KMS-11 (cell line): ENCODE results near the gene BCL2L13.

Experiments used
- H2AFZ ChIP-seq: fragments of 200-600 bp; sonication (generic); 2 replicates; pipeline ENCODE4 v1.6.1; 2016; ENCODE audit warnings: antibody characterized with exemption, mixed run types, low read depth
- H3K27ac ChIP-seq: fragments of 200-600 bp; sonication (generic); 2 replicates; pipeline ENCODE4 v1.6.1; 2016; ENCODE audit warnings: mild to moderate bottlenecking, mixed run types
- H3K27me3 ChIP-seq: fragments of 200-600 bp; sonication (generic); 2 replicates; pipeline ENCODE4 v1.6.1; 2017; ENCODE audit warnings: mild to moderate bottlenecking, low read depth, mixed run types, moderate library complexity; ENCODE audit not compliant: insufficient read depth
- H3K36me3 ChIP-seq: fragments of 200-600 bp; sonication (generic); 2 replicates; pipeline ENCODE4 v1.6.1; 2017; ENCODE audit warnings: mild to moderate bottlenecking, mixed run types; ENCODE audit not compliant: insufficient read depth
- H3K4me1 ChIP-seq: fragments of 200-600 bp; sonication (generic); 2 replicates; pipeline ENCODE4 v1.6.1; 2016; ENCODE audit warnings: mild to moderate bottlenecking, low read depth, mixed run types; ENCODE audit not compliant: poor library complexity, severe bottlenecking
- H3K4me2 ChIP-seq: fragments of 200-600 bp; sonication (generic); 2 replicates; pipeline ENCODE4 v1.7.0; 2016; ENCODE audit warnings: mild to moderate bottlenecking, mixed run types
- H3K4me3 ChIP-seq: fragments of 200-600 bp; sonication (generic); IDR thresholded peaks from 2 replicates; pipeline ENCODE4 v1.6.1; 2017; ENCODE audit warnings: low read depth, low read length, mixed read lengths; ENCODE audit not compliant: insufficient read depth
- H3K79me2 ChIP-seq: fragments of 200-600 bp; sonication (generic); 2 replicates; pipeline ENCODE4 v1.6.1; 2016; ENCODE audit warnings: low read depth, mixed run types; ENCODE audit not compliant: insufficient read depth
- H3K9ac ChIP-seq: fragments of 200-600 bp; sonication (generic); 2 replicates; pipeline ENCODE4 v1.6.1; 2016; ENCODE audit warnings: mild to moderate bottlenecking, mixed run types
- H4K20me1 ChIP-seq: fragments of 200-600 bp; sonication (generic); 2 replicates; pipeline ENCODE4 v1.6.1; 2016; ENCODE audit warnings: mild to moderate bottlenecking, mixed run types; ENCODE audit not compliant: insufficient read depth
- CTCF ChIP-seq: fragments of 200-600 bp; sonication (generic); conservative IDR thresholded peaks from 2 replicates; pipeline ENCODE4 v1.6.1; 2017; ENCODE audit warnings: low read depth, mild to moderate bottlenecking, antibody characterized with exemption, low read length, moderate library complexity, mixed read lengths

BCL2L13 gene

GRCh38 chr22:17772249-17772957 is 133.8 kb downstream of the BCL2L13 start:
- H3K4me2 ChIP-seq, result peak overlapping the region; percentile 99; the same call in 1 of the 2 replicates
- no peaks in the 10 kb centered on the region for H3K36me3 ChIP-seq
- H3K4me3 ChIP-seq, result no peak overlapping the region
- peaks cover 68% of the 10 kb centered on the region for H3K79me2 ChIP-seq
- no peak overlapping the region for H3K9ac ChIP-seq
- no peak overlapping the region for H2AFZ ChIP-seq
- TF ChIP-seq CTCF, result no peak
- peaks cover 53% of the 10 kb centered on the region for H3K4me1 ChIP-seq
- H4K20me1 ChIP-seq, result peaks cover 32% of the 10 kb centered on the region
- no peak overlapping the region for H3K27ac ChIP-seq
- H3K27me3 ChIP-seq, result no peaks in the 10 kb centered on the region

- H3K4me1 ChIP-seq, result peaks cover 48% of the 10 kb centered on the region
- H3K4me2 ChIP-seq, result peak overlapping the region; percentile 99
- H3K27me3 ChIP-seq, result no peaks in the 10 kb centered on the region
- no peak overlapping the region for H3K27ac ChIP-seq
- peaks cover 67% of the 10 kb centered on the region for H3K79me2 ChIP-seq
- H3K36me3 ChIP-seq, result no peaks in the 10 kb centered on the region
- H3K9ac ChIP-seq, result peak overlapping the region; percentile 85
- TF ChIP-seq CTCF, result no peak
- peaks cover 26% of the 10 kb centered on the region for H4K20me1 ChIP-seq
- H2AFZ ChIP-seq, result no peak overlapping the region
- H3K4me3 ChIP-seq, result no peak overlapping the region
These were observed 134.5 kb downstream of the BCL2L13 start for GRCh38 chr22:17772958-17773605.

GRCh38 chr22:17773606-17774205 is 135.1 kb downstream of the BCL2L13 start:
- H2AFZ ChIP-seq, result 0 out of 2 replicates have a peak overlapping the region, but pooled peaks have one; percentile 22
- peak overlapping the region; percentile 62 for H3K27ac ChIP-seq
- H4K20me1 ChIP-seq, result peaks cover 20% of the 10 kb centered on the region; the same call in 1 of the 2 replicates
- H3K4me3 ChIP-seq, result no peak overlapping the region
- no peaks in the 10 kb centered on the region for H3K36me3 ChIP-seq
- H3K4me2 ChIP-seq, result peak overlapping the region; percentile 99
- peaks cover 67% of the 10 kb centered on the region for H3K79me2 ChIP-seq
- peak overlapping the region; percentile 85 for H3K9ac ChIP-seq
- no peak for TF ChIP-seq CTCF
- H3K27me3 ChIP-seq, result no peaks in the 10 kb centered on the region
- peaks cover 49% of the 10 kb centered on the region for H3K4me1 ChIP-seq

GRCh38 chr22:17774206-17774925 is 135.8 kb downstream of the BCL2L13 start, which contains the start of gene BID:
BID (minus strand) TSS chr22:17774469; CDS start chr22:17750116, 24,353 bp downstream.
- Histone ChIP-seq H3K9ac (peak within 1 kb of the TSS; percentile 85), H3K36me3 (no peaks in the 10 kb centered on the region), H3K4me3 (no peak within 1 kb of the TSS), H3K27me3 (no peaks in the 10 kb centered on the region), H2AFZ (peak within 1 kb of the TSS; percentile 61; the same call in 1 of the 2 replicates), H3K79me2 (peaks cover 67% of the 10 kb centered on the region), H3K27ac (peak within 1 kb of the TSS; percentile 62), H3K4me1 (peaks cover 56% of the 10 kb centered on the region), H4K20me1 (peaks cover 20% of the 10 kb centered on the region; the same call in 1 of the 2 replicates), H3K4me2 (peak within 1 kb of the TSS; percentile 99)
- TF ChIP-seq CTCF, result no peak
